ENCODE measurements around the gene PREPL. TPM values are rescaled to one million over a fixed set of nuclear protein-coding genes. Genes with fewer than 3 reads are reported as not detected.

PREPL gene
- polyA plus RNA-seq, 3 donors: 169 to 198 (median 184) TPM

Other genes with a start within 250 kb of the PREPL start
- gene PPM1B, start 192.6 kb downstream of the PREPL start, polyA plus RNA-seq (ENCODE audit: insufficient read length in 3 of 3): 10 to 100 TPM; 84.3 to 90.3 (median 88.1) TPM
- gene SLC3A1, start 86.0 kb downstream of the PREPL start, polyA plus RNA-seq (ENCODE audit: insufficient read length in 3 of 3): 100 to 1,000 TPM; 168 to 207 (median 183) TPM
- gene CAMKMT, start 453 bp upstream of the PREPL start, polyA plus RNA-seq (ENCODE audit: insufficient read length in 3 of 3): 10 to 100 TPM; 13.8 to 16.7 (median 16.3) TPM